K562 (cell line): ENCODE data around the gene RBMS3. TPM values are rescaled to one million over a fixed set of nuclear protein-coding genes. Genes with fewer than 3 reads are reported as not detected.

Experiments used
- ATAC-seq: fragments of 200-7000 bp; cut with Tn5 transposase; 3 replicates; pipeline ENCODE4 v1.9.1; 2020; ENCODE audit warnings: moderate library complexity
- BruUV-seq: library from RNA; stranded (reverse); fragments of 400-500 nt; replicated peaks from 2 replicates; lab custom pipeline; 2021; lab: Mats Ljungman, UMichigan
- CTCF ChIA-PET: fragments of 300-600 bp; formaldehyde crosslinking; extraction: SDS; loops from one replicate; lab custom pipeline; 2021; ENCODE audit warnings: low intra/inter-chr PET ratio; lab: Yijun Ruan, JAX
- POLR2A ChIA-PET: fragments of 300-600, 350-650 bp; sonication (Branson Sonifier 250); formaldehyde crosslinking; extraction: SDS; loops from one replicate; lab custom pipeline; 2021; ENCODE audit warnings: antibody characterized with exemption, inconsistent platforms; lab: Yijun Ruan, JAX
- DNase-seq, 4 experiments: peaks; one replicate each; pipeline versions ENCODE4 v3.0.0 to v3.0.0-alpha.2; 2011 to 2018; ENCODE audit warnings: low spot score in 3 of 4, mixed read lengths in 3 of 4; ENCODE audit errors: extremely low read depth in 1 of 4
- FAIRE-seq: peaks from 2 replicates; lab custom pipeline; 2011; peaks lifted over from hg19 to GRCh38; lab: Jason Lieb, UNC
- H2AFZ ChIP-seq: 2 replicates; pipeline ENCODE4 v1.6.0; 2011; ENCODE audit warnings: low read depth, low read length, control low read depth, inconsistent platforms
- H3K27ac ChIP-seq: fragments of 200-600 bp; 3 replicates; pipeline ENCODE4 v1.8.0; 2011; ENCODE audit warnings: low read depth, mild to moderate bottlenecking, control low read depth, inconsistent platforms, low read length, moderate library complexity, mixed read lengths; ENCODE audit errors: extremely low read depth
- H3K27me3 ChIP-seq, 2 experiments: fragments of 300-600 bp in 1 of 2; 2 replicates in 1 of 2; 3 replicates in 1 of 2; pipeline versions ENCODE4 v1.6.0 to v1.8.0; 2011; ENCODE audit warnings: inconsistent platforms in 2 of 2, low read length in 2 of 2, mild to moderate bottlenecking in 1 of 2, mixed read lengths in 1 of 2, moderate library complexity in 1 of 2; ENCODE audit not compliant: control insufficient read depth in 2 of 2, insufficient read depth in 2 of 2
- H3K36me3 ChIP-seq: fragments of 300-600 bp; 3 replicates; pipeline ENCODE4 v1.8.0; 2011; ENCODE audit warnings: mild to moderate bottlenecking, low read length, inconsistent platforms; ENCODE audit not compliant: control insufficient read depth, insufficient read depth
- H3K4me1 ChIP-seq, 2 experiments: fragments of 200-600 bp in 1 of 2; replicated peaks in 1 of 2; 2 replicates in 1 of 2; 3 replicates in 1 of 2; pipeline versions ENCODE4 v1.5.1 to v1.8.0; 2011; ENCODE audit warnings: inconsistent platforms in 2 of 2, low read length in 2 of 2, mild to moderate bottlenecking in 1 of 2, mixed read lengths in 1 of 2, moderate library complexity in 1 of 2; ENCODE audit not compliant: control insufficient read depth in 2 of 2, insufficient read depth in 2 of 2
- H3K4me2 ChIP-seq: 2 replicates; pipeline ENCODE4 v1.6.1; 2011; ENCODE audit warnings: low read length, control low read depth, inconsistent platforms, mixed read lengths; ENCODE audit not compliant: insufficient read depth
- H3K4me3 ChIP-seq: fragments of 200-600 bp; sonication (generic), shearing (Covaris generic); 2 replicates; pipeline ENCODE4 v1.5.1; 2016; ENCODE audit warnings: control low read depth, inconsistent platforms
- H3K79me2 ChIP-seq: fragments of 200-600 bp; 3 replicates; pipeline ENCODE4 v1.8.0; 2011; ENCODE audit warnings: low read length, inconsistent platforms; ENCODE audit not compliant: control insufficient read depth, insufficient read depth
- H3K9ac ChIP-seq, 2 experiments: 2 replicates each; pipeline versions ENCODE4 v1.6.0 to v1.6.1; 2011; ENCODE audit warnings: low read depth in 2 of 2, low read length in 2 of 2, control low read depth in 1 of 2, inconsistent platforms in 1 of 2, mild to moderate bottlenecking in 1 of 2, mixed read lengths in 1 of 2; ENCODE audit not compliant: insufficient read depth in 1 of 2
- H3K9me1 ChIP-seq: one replicate; pipeline ENCODE4 v1.6.0; 2011; ENCODE audit warnings: inconsistent platforms, mild to moderate bottlenecking, low read length, moderate library complexity; ENCODE audit not compliant: control insufficient read depth, insufficient read depth
- H3K9me3 ChIP-seq: replicated peaks from 2 replicates; pipeline ENCODE4 v1.5.1; 2011; ENCODE audit warnings: low read depth, low read length, inconsistent platforms; ENCODE audit not compliant: control insufficient read depth, insufficient read depth
- H4K20me1 ChIP-seq: replicated peaks from 2 replicates; pipeline ENCODE4 v1.6.1; 2011; ENCODE audit warnings: low read length, inconsistent platforms, mixed read lengths; ENCODE audit not compliant: control insufficient read depth, insufficient read depth
- CTCF ChIP-seq, 3 experiments: IDR thresholded peaks in 2 of 3; conservative IDR thresholded peaks in 1 of 3; 2 replicates each; pipeline ENCODE4 v1.5.1; 2011 to 2012; ENCODE audit warnings: low read length in 3 of 3, mild to moderate bottlenecking in 3 of 3, control low read depth in 2 of 3, improper control_type of control experiment in 1 of 3, inconsistent platforms in 1 of 3, low read depth in 1 of 3, mixed read lengths in 1 of 3, moderate library complexity in 1 of 3; ENCODE audit not compliant: insufficient read depth in 2 of 3
- RAD21 ChIP-seq, 2 experiments: fragments of 250-450 bp in 1 of 2; fragments of 450-650 bp in 1 of 2; sonication (Bioruptor Pico) in 1 of 2; formaldehyde crosslinking in 1 of 2; IDR thresholded peaks in 1 of 2; conservative IDR thresholded peaks in 1 of 2; 2 replicates each; pipeline versions ENCODE4 v1.4.0 to v1.8.0; 2020 to 2022; ENCODE audit warnings: mild to moderate bottlenecking in 2 of 2, moderate library complexity in 1 of 2
- U2AF1 ChIP-seq: fragments of 200-400 bp; formaldehyde crosslinking; optimal IDR thresholded peaks from 2 replicates; pipeline ENCODE3; 2017; ENCODE audit warnings: mild to moderate bottlenecking, low read depth, low read length, moderate library complexity
- WGBS: fragments of 100-300 bp; shearing (Covaris generic); methylation state at CpG from one replicate; pipeline ENCODE4 v1.1.6; 2016; ENCODE audit warnings: low coverage, mixed read lengths; ENCODE audit not compliant: insufficient coverage; ENCODE audit errors: missing lambda C conversion rate; 5-methylcytosine and 5-hydroxymethylcytosine counted together
- in situ Hi-C: fragments of 300-500 bp; cut with MboI; formaldehyde crosslinking; loops from 4 replicates; pipeline ENCODE4 v1.15.0; 2018; ENCODE audit warnings: inconsistent platforms, mixed read lengths
- intact Hi-C: fragments of 100-400 bp; cut with micrococcal nuclease; formaldehyde crosslinking; loops from 2 replicates; pipeline ENCODE4 v1.14.2; 2022
- polyA plus RNA-seq, 8 experiments: library from polyadenylated mRNA; depleted of rRNA in 4 of 8; stranded (reverse) in 5 of 8; unstranded in 3 of 8; fragments of >200 nt; fragmentation: Nextera tagmentation in 2 of 8; fragmentation: Illumina TruSeq in 1 of 8; extraction: Ambion mirVana in 2 of 8; extraction: Trizol in 1 of 8; gene quantifications; 2 replicates each; pipeline versions ENCODE4 v1.2.1 to v1.2.3, GENCODE V29; 2011 to 2014; ENCODE audit warnings: inconsistent platforms in 1 of 8, missing spikeins in 1 of 8
- total RNA-seq, 7 experiments: library from RNA; depleted of rRNA in 6 of 7; stranded (reverse); fragments of >200 nt in 6 of 7; fragmentation: Illumina TruSeq in 2 of 7; extraction: Trizol in 2 of 7; gene quantifications; 2 replicates each; pipeline versions ENCODE4 v1.2.1 to v1.2.3, GENCODE V29; 2011 to 2021; ENCODE audit warnings: low replicate concordance in 1 of 7
- TF ChIP-seq, protein P1 (sequence below): fragments of 450-650 bp; formaldehyde crosslinking; IDR thresholded peaks from 2 replicates; pipeline ENCODE4 v1.4.0; 2020; ENCODE audit warnings: mild to moderate bottlenecking, moderate library complexity

RBMS3 gene
- total and polyA plus RNA-seq, 9 of the 15 experiments (the other 6 are each of a cell fraction or from before 2014, with no cell fraction given): 0.20 TPM; not detected in 8

- TF ChIP-seq U2AF1: no peak
- peak; percentile 65 to 75 for TF ChIP-seq RAD21 (CRISPR knock-in tag; conservative IDR thresholded peaks at IDR 0.05 in 1 of 2, IDR thresholded peaks at IDR 0.05 in 1 of 2)
- TF ChIP-seq, protein P1, sequence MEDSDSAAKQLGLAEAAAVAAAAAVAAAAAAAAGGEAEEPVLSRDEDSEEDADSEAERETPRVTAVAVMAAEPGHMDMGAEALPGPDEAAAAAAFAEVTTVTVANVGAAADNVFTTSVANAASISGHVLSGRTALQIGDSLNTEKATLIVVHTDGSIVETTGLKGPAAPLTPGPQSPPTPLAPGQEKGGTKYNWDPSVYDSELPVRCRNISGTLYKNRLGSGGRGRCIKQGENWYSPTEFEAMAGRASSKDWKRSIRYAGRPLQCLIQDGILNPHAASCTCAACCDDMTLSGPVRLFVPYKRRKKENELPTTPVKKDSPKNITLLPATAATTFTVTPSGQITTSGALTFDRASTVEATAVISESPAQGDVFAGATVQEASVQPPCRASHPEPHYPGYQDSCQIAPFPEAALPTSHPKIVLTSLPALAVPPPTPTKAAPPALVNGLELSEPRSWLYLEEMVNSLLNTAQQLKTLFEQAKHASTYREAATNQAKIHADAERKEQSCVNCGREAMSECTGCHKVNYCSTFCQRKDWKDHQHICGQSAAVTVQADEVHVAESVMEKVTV (CRISPR knock-in tag): peak; percentile 35; the same call in 1 of the 2 replicates
- TF ChIP-seq CTCF (IDR thresholded peaks at IDR 0.05 in 2 of 3, conservative IDR thresholded peaks at IDR 0.05 in 1 of 3; ENCODE audit: insufficient read depth in 2 of 3, low read depth in 1 of 3, low read length in 3 of 3): peak in 2 of 3 experiments; percentile 40 to 42; a peak in 4 of 6 replicates
- ChIA-PET POLR2A (no interaction called here), CTCF (no interaction called here)
- H3K9me1 ChIP-seq: no peaks in the 10 kb centered on the region
- H3K27ac ChIP-seq: no peak overlapping the region
- no peaks in the 10 kb centered on the region for H3K79me2 ChIP-seq
- intact Hi-C loops (no loop called here), in situ Hi-C loops (no loop called here)
- peak; percentile 9 to 28 (median 12) for DNase-seq
- H3K9ac ChIP-seq: no peak overlapping the region
- ATAC-seq: no peak
- no peak overlapping the region for H2AFZ ChIP-seq
- FAIRE-seq: no peak
- no peaks in the 10 kb centered on the region for H3K4me1 ChIP-seq
- H3K9me3 ChIP-seq: no peaks in the 10 kb centered on the region; the same call in none of the 2 replicates
- H3K4me3 ChIP-seq: no peak overlapping the region
- no TSS peak for BruUV-seq
- no peaks in the 10 kb centered on the region for H4K20me1 ChIP-seq
- no peak overlapping the region for H3K4me2 ChIP-seq
- H3K27me3 ChIP-seq: no peaks in the 10 kb centered on the region
- H3K36me3 ChIP-seq: no peaks in the 10 kb centered on the region
- WGBS: 0% methylated on average over 4 of the region's 4 CpGs
These were observed 761.5 kb downstream of the RBMS3 start for GRCh38 chr3:30042274-30042859.
